Hepatocyte (in vitro differentiated cells): ENCODE results near the gene IL36RN.

ENCODE experiments used
- EZH2 ChIP-seq: fragments of 200-600 bp; sonication (generic); IDR thresholded peaks from 2 replicates; pipeline ENCODE4 v1.6.1; 2016; ENCODE audit warnings: antibody characterized with exemption, mild to moderate bottlenecking, borderline replicate concordance
- EZH2phosphoT487 ChIP-seq: fragments of 200-600 bp; sonication (generic); IDR thresholded peaks from one replicate; pipeline ENCODE4 v1.6.1; 2018; ENCODE audit warnings: antibody characterized with exemption, mild to moderate bottlenecking, low read depth, moderate library complexity; ENCODE audit not compliant: unreplicated experiment, severe bottlenecking
- TF ChIP-seq, protein P1 (sequence below): fragments of 200-600 bp; sonication (generic); IDR thresholded peaks from 2 replicates; pipeline ENCODE4 v1.5.1; 2016; ENCODE audit warnings: antibody characterized with exemption, mild to moderate bottlenecking; ENCODE audit not compliant: poor library complexity

DNA sequence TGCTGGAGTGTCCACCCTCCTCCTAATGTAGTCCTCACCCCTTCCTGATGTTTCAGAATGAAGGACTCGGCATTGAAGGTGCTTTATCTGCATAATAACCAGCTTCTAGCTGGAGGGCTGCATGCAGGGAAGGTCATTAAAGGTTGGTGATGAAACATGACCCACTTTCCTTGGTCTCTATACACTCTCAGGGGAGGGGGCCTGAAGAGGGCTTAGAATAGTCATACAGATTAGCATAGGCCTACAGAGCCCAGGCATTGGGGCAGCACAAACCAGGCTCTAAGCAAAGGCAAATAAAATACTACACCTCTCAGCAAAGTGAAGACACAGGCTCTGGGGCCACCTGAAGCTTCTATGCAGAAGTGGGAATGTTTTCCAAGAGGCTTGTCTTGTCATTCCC, 1.8 kb downstream of the IL36RN start:
- TF ChIP-seq, protein P1, sequence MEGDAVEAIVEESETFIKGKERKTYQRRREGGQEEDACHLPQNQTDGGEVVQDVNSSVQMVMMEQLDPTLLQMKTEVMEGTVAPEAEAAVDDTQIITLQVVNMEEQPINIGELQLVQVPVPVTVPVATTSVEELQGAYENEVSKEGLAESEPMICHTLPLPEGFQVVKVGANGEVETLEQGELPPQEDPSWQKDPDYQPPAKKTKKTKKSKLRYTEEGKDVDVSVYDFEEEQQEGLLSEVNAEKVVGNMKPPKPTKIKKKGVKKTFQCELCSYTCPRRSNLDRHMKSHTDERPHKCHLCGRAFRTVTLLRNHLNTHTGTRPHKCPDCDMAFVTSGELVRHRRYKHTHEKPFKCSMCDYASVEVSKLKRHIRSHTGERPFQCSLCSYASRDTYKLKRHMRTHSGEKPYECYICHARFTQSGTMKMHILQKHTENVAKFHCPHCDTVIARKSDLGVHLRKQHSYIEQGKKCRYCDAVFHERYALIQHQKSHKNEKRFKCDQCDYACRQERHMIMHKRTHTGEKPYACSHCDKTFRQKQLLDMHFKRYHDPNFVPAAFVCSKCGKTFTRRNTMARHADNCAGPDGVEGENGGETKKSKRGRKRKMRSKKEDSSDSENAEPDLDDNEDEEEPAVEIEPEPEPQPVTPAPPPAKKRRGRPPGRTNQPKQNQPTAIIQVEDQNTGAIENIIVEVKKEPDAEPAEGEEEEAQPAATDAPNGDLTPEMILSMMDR = no peak
- TF ChIP-seq EZH2 (no peak), EZH2phosphoT487 (no peak)
